B cell (primary cell): ENCODE data around the gene AEBP1.

Source experiments
- EZH2 ChIP-seq: IDR thresholded peaks from 2 replicates; pipeline ENCODE4 v1.6.1; 2012; ENCODE audit warnings: borderline replicate concordance, low read depth, mild to moderate bottlenecking, moderate library complexity, low read length; ENCODE audit not compliant: insufficient read depth, poor library complexity, severe bottlenecking
- TF ChIP-seq, protein P1 (sequence below): fragments of 200-600 bp; IDR thresholded peaks from one replicate; pipeline ENCODE4 v1.8.0; 2022; ENCODE audit warnings: antibody characterized with exemption, mild to moderate bottlenecking

DNA sequence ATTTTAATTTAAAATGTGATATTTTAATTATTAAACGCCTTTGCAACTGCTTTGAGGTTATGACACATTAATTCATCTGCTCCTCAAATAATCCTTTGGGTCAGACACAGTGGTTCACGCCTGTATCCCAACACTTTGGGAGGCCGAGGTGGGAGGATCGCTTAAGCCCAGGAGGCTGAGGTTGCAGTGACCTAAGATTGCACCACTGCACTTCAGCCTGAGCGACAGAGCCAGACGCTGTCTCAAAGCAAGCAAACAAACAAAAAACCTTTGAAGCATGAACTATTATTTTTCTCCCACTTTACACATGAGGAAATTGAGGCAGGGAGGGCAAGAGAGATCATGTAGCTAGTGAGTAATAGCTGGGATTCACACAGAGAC, 20.7 kb downstream of the AEBP1 start:
- no peak for TF ChIP-seq EZH2
- TF ChIP-seq, protein P1, sequence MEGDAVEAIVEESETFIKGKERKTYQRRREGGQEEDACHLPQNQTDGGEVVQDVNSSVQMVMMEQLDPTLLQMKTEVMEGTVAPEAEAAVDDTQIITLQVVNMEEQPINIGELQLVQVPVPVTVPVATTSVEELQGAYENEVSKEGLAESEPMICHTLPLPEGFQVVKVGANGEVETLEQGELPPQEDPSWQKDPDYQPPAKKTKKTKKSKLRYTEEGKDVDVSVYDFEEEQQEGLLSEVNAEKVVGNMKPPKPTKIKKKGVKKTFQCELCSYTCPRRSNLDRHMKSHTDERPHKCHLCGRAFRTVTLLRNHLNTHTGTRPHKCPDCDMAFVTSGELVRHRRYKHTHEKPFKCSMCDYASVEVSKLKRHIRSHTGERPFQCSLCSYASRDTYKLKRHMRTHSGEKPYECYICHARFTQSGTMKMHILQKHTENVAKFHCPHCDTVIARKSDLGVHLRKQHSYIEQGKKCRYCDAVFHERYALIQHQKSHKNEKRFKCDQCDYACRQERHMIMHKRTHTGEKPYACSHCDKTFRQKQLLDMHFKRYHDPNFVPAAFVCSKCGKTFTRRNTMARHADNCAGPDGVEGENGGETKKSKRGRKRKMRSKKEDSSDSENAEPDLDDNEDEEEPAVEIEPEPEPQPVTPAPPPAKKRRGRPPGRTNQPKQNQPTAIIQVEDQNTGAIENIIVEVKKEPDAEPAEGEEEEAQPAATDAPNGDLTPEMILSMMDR: no peak
